Measurements from ENCODE around the gene DIP2C.

DNA sequence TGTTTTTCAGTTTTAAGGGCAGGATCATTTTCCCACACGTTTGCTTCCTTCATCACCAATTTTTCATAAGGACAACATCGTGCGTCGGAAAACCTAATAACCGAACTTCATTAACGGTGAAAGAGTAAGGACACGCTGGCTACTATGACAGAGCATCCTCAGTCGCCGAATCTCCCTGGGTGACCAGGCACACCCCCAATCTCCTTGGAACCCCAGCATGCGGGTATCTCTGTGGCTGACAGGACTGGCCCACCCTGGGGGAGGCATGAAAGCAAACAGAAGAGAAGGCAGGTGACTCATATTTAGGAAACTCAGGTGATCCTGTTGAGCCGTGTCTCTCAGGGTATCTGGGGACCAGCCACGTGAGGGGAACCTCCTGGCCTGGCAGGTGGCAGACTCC lies 134.2 kb downstream of the DIP2C start:
- TF ChIP-seq, protein P1, sequence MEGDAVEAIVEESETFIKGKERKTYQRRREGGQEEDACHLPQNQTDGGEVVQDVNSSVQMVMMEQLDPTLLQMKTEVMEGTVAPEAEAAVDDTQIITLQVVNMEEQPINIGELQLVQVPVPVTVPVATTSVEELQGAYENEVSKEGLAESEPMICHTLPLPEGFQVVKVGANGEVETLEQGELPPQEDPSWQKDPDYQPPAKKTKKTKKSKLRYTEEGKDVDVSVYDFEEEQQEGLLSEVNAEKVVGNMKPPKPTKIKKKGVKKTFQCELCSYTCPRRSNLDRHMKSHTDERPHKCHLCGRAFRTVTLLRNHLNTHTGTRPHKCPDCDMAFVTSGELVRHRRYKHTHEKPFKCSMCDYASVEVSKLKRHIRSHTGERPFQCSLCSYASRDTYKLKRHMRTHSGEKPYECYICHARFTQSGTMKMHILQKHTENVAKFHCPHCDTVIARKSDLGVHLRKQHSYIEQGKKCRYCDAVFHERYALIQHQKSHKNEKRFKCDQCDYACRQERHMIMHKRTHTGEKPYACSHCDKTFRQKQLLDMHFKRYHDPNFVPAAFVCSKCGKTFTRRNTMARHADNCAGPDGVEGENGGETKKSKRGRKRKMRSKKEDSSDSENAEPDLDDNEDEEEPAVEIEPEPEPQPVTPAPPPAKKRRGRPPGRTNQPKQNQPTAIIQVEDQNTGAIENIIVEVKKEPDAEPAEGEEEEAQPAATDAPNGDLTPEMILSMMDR (IDR thresholded peaks at IDR 0.05; ENCODE audit: borderline replicate concordance, extremely low read depth, low read length, poor library complexity, severe bottlenecking), result no peak
- TF ChIP-seq EZH2 (IDR thresholded peaks at IDR 0.05; ENCODE audit: borderline replicate concordance, low read depth, low read length, severe bottlenecking), result no peak

Measured in DND-41 (cell line).